ENCODE measurements around the gene PDX1.

The PDX1 gene

GRCh38 chr13:27969082-27969865 lies 49.5 kb downstream of the PDX1 start, which contains the start of gene CDX2:
Gene CDX2 (minus strand): TSS chr13:27969315. CDS start chr13:27969006, 309 bp downstream.
- no peak for ATAC-seq
- TF ChIP-seq TCF4 (CRISPR knock-in tag; IDR thresholded peaks at IDR 0.05; ENCODE audit: borderline replicate concordance) (no peak), ZFP30 (CRISPR knock-in tag; IDR thresholded peaks at IDR 0.05) (no peak), GLIS3 (CRISPR knock-in tag; IDR thresholded peaks at IDR 0.05) (no peak), PPARA (CRISPR knock-in tag; IDR thresholded peaks at IDR 0.05; ENCODE audit: borderline replicate concordance) (no peak), BACH2 (CRISPR knock-in tag; IDR thresholded peaks at IDR 0.05; ENCODE audit: borderline replicate concordance) (no peak), CREB5 (CRISPR knock-in tag; IDR thresholded peaks at IDR 0.05; ENCODE audit: low read depth) (no peak), CSRNP3 (CRISPR knock-in tag; IDR thresholded peaks at IDR 0.05) (no peak), ZNF8 (CRISPR knock-in tag; IDR thresholded peaks at IDR 0.05) (no peak), POU6F1 (CRISPR knock-in tag; IDR thresholded peaks at IDR 0.05; ENCODE audit: borderline replicate concordance, low read depth) (no peak)

GRCh38 chr13:27969866-27970229 lies 50.0 kb downstream of the PDX1 start:
- TF ChIP-seq CSRNP3 (CRISPR knock-in tag; IDR thresholded peaks at IDR 0.05): no peak
- TF ChIP-seq ZFP30 (CRISPR knock-in tag; IDR thresholded peaks at IDR 0.05): no peak
- TF ChIP-seq POU6F1 (CRISPR knock-in tag; IDR thresholded peaks at IDR 0.05; ENCODE audit: borderline replicate concordance, low read depth): no peak
- TF ChIP-seq RARB (CRISPR knock-in tag; IDR thresholded peaks at IDR 0.05): no peak
- no peak for TF ChIP-seq ARNTL (CRISPR knock-in tag; IDR thresholded peaks at IDR 0.05; ENCODE audit: borderline replicate concordance, low read depth)
- no peak for TF ChIP-seq CREB5 (CRISPR knock-in tag; IDR thresholded peaks at IDR 0.05; ENCODE audit: low read depth)
- no peak for TF ChIP-seq GLIS3 (CRISPR knock-in tag; IDR thresholded peaks at IDR 0.05)
- no peak for TF ChIP-seq TCF4 (CRISPR knock-in tag; IDR thresholded peaks at IDR 0.05; ENCODE audit: borderline replicate concordance)
- TF ChIP-seq ZNF70 (CRISPR knock-in tag; IDR thresholded peaks at IDR 0.05): no peak
- no peak for TF ChIP-seq PPARA (CRISPR knock-in tag; IDR thresholded peaks at IDR 0.05; ENCODE audit: borderline replicate concordance)
- no peak for ATAC-seq

- ATAC-seq: no peak
- TF ChIP-seq RARB (CRISPR knock-in tag; IDR thresholded peaks at IDR 0.05): no peak
- no peak for TF ChIP-seq BACH2 (CRISPR knock-in tag; IDR thresholded peaks at IDR 0.05; ENCODE audit: borderline replicate concordance)
- TF ChIP-seq CSRNP3 (CRISPR knock-in tag; IDR thresholded peaks at IDR 0.05): no peak
- no peak for TF ChIP-seq SNAI2 (CRISPR knock-in tag; IDR thresholded peaks at IDR 0.05)
- no peak for TF ChIP-seq GLIS3 (CRISPR knock-in tag; IDR thresholded peaks at IDR 0.05)
- no peak for TF ChIP-seq ZNF565 (CRISPR knock-in tag; conservative IDR thresholded peaks at IDR 0.05; ENCODE audit: low read depth)
- no peak for TF ChIP-seq ZFP3 (CRISPR knock-in tag; IDR thresholded peaks at IDR 0.05)
- no peak for TF ChIP-seq TSHZ2 (CRISPR knock-in tag; IDR thresholded peaks at IDR 0.05)
- no peak for TF ChIP-seq TOX (CRISPR knock-in tag; IDR thresholded peaks at IDR 0.05; ENCODE audit: borderline replicate concordance)
- no peak for TF ChIP-seq ESRRG (CRISPR knock-in tag; IDR thresholded peaks at IDR 0.05)
These were observed 50.8 kb downstream of the PDX1 start for GRCh38 chr13:27970382-27971235.

Measured in SK-N-SH treated with all-trans-retinoic acid at 6 μM for 48 hours (cell line).